HCT116 (cell line): ENCODE measurements around the gene PRR35. TPM values are rescaled to one million over a fixed set of nuclear protein-coding genes. Genes with fewer than 3 reads are reported as not detected.

Experiments used
- ATAC-seq: fragments of 200-7000 bp; cut with Tn5 transposase; 2 replicates; pipeline ENCODE4 v1.9.1; 2020; ENCODE audit warnings: mild to moderate bottlenecking, moderate library complexity
- BruUV-seq: library from RNA; stranded (reverse); fragments of 400-500 nt; replicated peaks from 2 replicates; lab custom pipeline; 2021; lab: Mats Ljungman, UMichigan
- CTCF ChIA-PET: fragments of 300-600 bp; sonication (Branson Sonifier 250); formaldehyde crosslinking; loops from one replicate; lab custom pipeline; 2021; ENCODE audit warnings: antibody characterized with exemption; lab: Charles Lee
- POLR2A ChIA-PET: fragments of 300-600, 350-600 bp; sonication (Branson Sonifier 250); formaldehyde crosslinking; loops from one replicate; lab custom pipeline; 2021; ENCODE audit warnings: antibody characterized with exemption; lab: Charles Lee
- RAD21 ChIA-PET, 2 experiments: fragments of 300-600 bp; sonication (Branson Sonifier 250); formaldehyde crosslinking; loops; one replicate each; lab custom pipeline; 2023; ENCODE audit warnings: low total read pairs in 2 of 2; ENCODE audit not compliant: uncharacterized antibody in 2 of 2, unreplicated experiment in 2 of 2, low non-redundant PET in 1 of 2; lab: Charles Lee
- DNase-seq: peaks from one replicate; pipeline ENCODE4 v3.0.0-alpha.2; 2010; ENCODE audit warnings: low read depth, low spot score
- H2AFZ ChIP-seq: fragments of 200-600 bp; shearing (Covaris generic), sonication (generic); 2 replicates; pipeline ENCODE4 v1.6.1; 2017; ENCODE audit warnings: low read depth, mixed run types, mixed read lengths, antibody characterized with exemption, low read length; ENCODE audit not compliant: poor library complexity, severe bottlenecking
- H3K27ac ChIP-seq: 2 replicates; pipeline ENCODE4 v1.5.1; 2012; ENCODE audit warnings: low read depth, low read length
- H3K27me3 ChIP-seq: fragments of 200-600 bp; sonication (generic); 2 replicates; pipeline ENCODE4 v1.6.1; 2016; ENCODE audit warnings: mixed run types, low read length, mixed read lengths; ENCODE audit not compliant: insufficient read depth
- H3K36me3 ChIP-seq, 2 experiments: fragments of 200-500 bp in 1 of 2; fragments of 200-600 bp in 1 of 2; sonication (Bioruptor generic) in 1 of 2; sonication (generic) in 1 of 2; 2 replicates each; pipeline versions ENCODE4 v1.5.1 to v1.6.1; 2014 to 2016; ENCODE audit warnings: low read length in 2 of 2, inconsistent platforms in 1 of 2, mixed read lengths in 1 of 2, mixed run types in 1 of 2; ENCODE audit not compliant: insufficient read depth in 2 of 2, control insufficient read depth in 1 of 2
- H3K4me1 ChIP-seq, 2 experiments: fragments of 200-600 bp in 1 of 2; sonication (generic) in 1 of 2; 2 replicates each; pipeline versions ENCODE4 v1.5.1 to v1.6.1; 2012 to 2017; ENCODE audit warnings: low read length in 2 of 2, inconsistent platforms in 1 of 2, mild to moderate bottlenecking in 1 of 2, mixed read lengths in 1 of 2, mixed run types in 1 of 2, moderate library complexity in 1 of 2; ENCODE audit not compliant: insufficient read depth in 2 of 2, control insufficient read depth in 1 of 2
- H3K4me2 ChIP-seq: fragments of 200-600 bp; sonication (generic); 2 replicates; pipeline ENCODE4 v1.6.1; 2017; ENCODE audit warnings: mixed run types, low read length, mixed read lengths
- H3K4me3 ChIP-seq, 2 experiments: fragments of 200-600 bp in 1 of 2; sonication (generic) in 1 of 2; replicated peaks in 1 of 2; 2 replicates each; pipeline ENCODE4 v1.5.1; 2011 to 2016; ENCODE audit warnings: low read length in 2 of 2, control low read depth in 1 of 2, low read depth in 1 of 2, mild to moderate bottlenecking in 1 of 2, mixed read lengths in 1 of 2, mixed run types in 1 of 2
- H3K79me2 ChIP-seq: fragments of 200-600 bp; sonication (generic); 2 replicates; pipeline ENCODE4 v1.6.1; 2017; ENCODE audit warnings: mild to moderate bottlenecking, mixed run types, low read length, moderate library complexity, mixed read lengths; ENCODE audit not compliant: insufficient read depth
- H3K9ac ChIP-seq: fragments of 200-600 bp; sonication (generic); 2 replicates; pipeline ENCODE4 v1.6.1; 2016; ENCODE audit warnings: low read length, mixed read lengths
- H3K9me2 ChIP-seq: fragments of 200-600 bp; sonication (generic), shearing (Covaris generic); 2 replicates; pipeline ENCODE4 v1.6.1; 2017; ENCODE audit warnings: mixed run types, mild to moderate bottlenecking, moderate library complexity; ENCODE audit not compliant: insufficient read depth
- H3K9me3 ChIP-seq, 2 experiments: fragments of 200-500 bp in 1 of 2; fragments of 200-600 bp in 1 of 2; sonication (Bioruptor generic) in 1 of 2; sonication (generic) in 1 of 2; 2 replicates each; pipeline ENCODE4 v1.6.1; 2014 to 2017; ENCODE audit warnings: low read length in 2 of 2, mixed read lengths in 2 of 2, inconsistent platforms in 1 of 2, low read depth in 1 of 2, mild to moderate bottlenecking in 1 of 2, mixed run types in 1 of 2, moderate library complexity in 1 of 2; ENCODE audit not compliant: control insufficient read depth in 1 of 2, insufficient read depth in 1 of 2
- H4K20me1 ChIP-seq: fragments of 200-600 bp; sonication (generic), shearing (Covaris generic); 2 replicates; pipeline ENCODE4 v1.6.1; 2017; ENCODE audit warnings: mixed run types, mild to moderate bottlenecking, moderate library complexity; ENCODE audit not compliant: insufficient read depth
- CBX3 ChIP-seq: IDR thresholded peaks from 2 replicates; pipeline ENCODE4 v1.6.1; 2012; ENCODE audit warnings: low read depth
- ELF1 ChIP-seq: IDR thresholded peaks from 2 replicates; pipeline ENCODE4 v1.6.1; 2012; ENCODE audit warnings: low read depth, borderline replicate concordance
- EZH2 ChIP-seq: fragments of 200-600 bp; sonication (generic); IDR thresholded peaks from 2 replicates; pipeline ENCODE4 v1.6.1; 2017; ENCODE audit warnings: antibody characterized with exemption, mixed run types
- EZH2phosphoT487 ChIP-seq: fragments of 200-600 bp; IDR thresholded peaks from 2 replicates; pipeline ENCODE4 v1.6.1; 2018; ENCODE audit warnings: antibody characterized with exemption, borderline replicate concordance
- FOSL1 ChIP-seq: IDR thresholded peaks from 2 replicates; pipeline ENCODE4 v1.6.1; 2012; ENCODE audit warnings: low read depth
- SIN3A ChIP-seq: IDR thresholded peaks from 2 replicates; pipeline ENCODE4 v1.6.1; 2012; ENCODE audit warnings: low read depth
- SP1 ChIP-seq: IDR thresholded peaks from 2 replicates; pipeline ENCODE4 v1.6.1; 2012; ENCODE audit warnings: low read depth
- SRF ChIP-seq: IDR thresholded peaks from 2 replicates; pipeline ENCODE4 v1.6.1; 2012; ENCODE audit warnings: low read depth
- YY1 ChIP-seq: IDR thresholded peaks from 2 replicates; pipeline ENCODE4 v1.6.1; 2011; ENCODE audit warnings: low read length, low read depth, moderate library complexity, mild to moderate bottlenecking; ENCODE audit not compliant: insufficient replicate concordance; ENCODE audit errors: extremely low read depth
- intact Hi-C: fragments of 100-400 bp; cut with micrococcal nuclease; formaldehyde crosslinking; loops from 2 replicates; pipeline ENCODE4 v1.10.0; 2022
- total RNA-seq: library from RNA; stranded (reverse); gene quantifications from one replicate; pipeline ENCODE4 v1.2.1, GENCODE V29; 2021; ENCODE audit not compliant: unreplicated experiment
- TF ChIP-seq, protein P1 (sequence below): IDR thresholded peaks from 2 replicates; pipeline ENCODE4 v1.6.1; 2012; ENCODE audit warnings: low read depth
- TF ChIP-seq, protein P2 (sequence below): IDR thresholded peaks from 2 replicates; pipeline ENCODE4 v1.6.1; 2011; ENCODE audit warnings: mild to moderate bottlenecking, low read length, moderate library complexity; ENCODE audit not compliant: insufficient replicate concordance; ENCODE audit errors: extremely low read depth
- TF ChIP-seq, protein P3 (sequence below), 3 experiments: fragments of 200-600 bp in 1 of 3; sonication (generic) in 1 of 3; IDR thresholded peaks in 2 of 3; conservative IDR thresholded peaks in 1 of 3; 2 replicates each; pipeline ENCODE4 v1.5.1; 2012 to 2017; ENCODE audit warnings: low read depth in 2 of 3, low read length in 2 of 3, antibody characterized with exemption in 1 of 3, borderline replicate concordance in 1 of 3, control low read depth in 1 of 3, mild to moderate bottlenecking in 1 of 3, mixed read lengths in 1 of 3, mixed run types in 1 of 3, moderate library complexity in 1 of 3; ENCODE audit not compliant: insufficient read depth in 1 of 3

The PRR35 gene
- total RNA-seq, 1 experiment from 2014 or later: not detected

DNA sequence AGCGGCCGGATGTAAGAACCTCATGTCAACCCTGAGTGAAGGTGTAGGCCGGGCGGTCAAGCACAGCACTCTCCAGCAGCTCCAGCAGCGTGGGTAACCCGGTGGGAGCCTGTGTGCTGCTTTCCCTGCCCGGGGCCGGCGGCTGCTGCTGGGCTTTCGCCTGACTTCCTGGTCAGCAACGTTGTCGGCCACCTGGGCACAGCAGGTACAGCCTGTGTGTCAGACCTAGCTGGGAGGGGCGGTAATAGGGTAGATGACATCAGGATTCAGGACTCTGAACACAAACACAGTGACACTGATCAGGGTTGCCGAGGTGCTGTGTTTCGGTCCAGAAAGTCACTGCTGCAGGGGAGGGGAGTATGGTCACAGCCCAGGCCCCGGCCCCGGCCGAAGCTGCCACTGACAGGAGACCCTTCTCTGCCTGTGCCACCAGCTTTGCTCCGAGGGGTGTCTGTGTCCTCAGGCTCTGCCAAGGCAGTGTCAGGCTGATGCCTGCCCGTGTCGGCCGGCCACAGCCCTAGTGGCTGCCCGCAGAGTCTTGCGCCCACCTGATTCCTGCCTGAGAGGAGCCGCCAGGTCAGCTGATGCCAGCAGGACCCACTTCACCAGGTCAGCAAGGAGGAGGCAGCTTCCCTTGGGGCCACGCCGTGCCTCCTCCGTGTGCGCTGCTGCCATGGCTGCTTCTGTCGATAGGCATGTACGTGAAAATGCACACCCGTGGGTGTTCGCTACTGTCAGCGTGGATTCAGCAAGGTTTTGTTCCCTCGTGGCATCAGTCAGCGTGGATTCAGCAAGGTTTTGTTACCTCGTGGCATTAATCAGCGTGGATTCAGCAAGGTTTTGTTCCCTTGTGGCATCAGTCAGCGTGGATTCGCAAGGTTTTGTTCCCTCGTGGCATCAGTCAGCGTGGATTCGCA lies 38.9 kb downstream of the PRR35 start:
- no peaks in the 10 kb centered on the region for H4K20me1 ChIP-seq
- peaks cover 3 to 4% of the 10 kb centered on the region in 2 experiments for H3K4me1 ChIP-seq
- no peak overlapping the region for H2AFZ ChIP-seq
- H3K79me2 ChIP-seq: peaks cover 10% of the 10 kb centered on the region; the same call in 1 of the 2 replicates
- no peak for ATAC-seq
- no peaks in the 10 kb centered on the region for H3K9me2 ChIP-seq
- H3K9me3 ChIP-seq: no peaks in the 10 kb centered on the region
- CTCF ChIA-PET: no interaction called here
- no peak overlapping the region for H3K9ac ChIP-seq
- intact Hi-C loops: no loop called here
- POLR2A ChIA-PET: no interaction called here
- TF ChIP-seq, protein P1, sequence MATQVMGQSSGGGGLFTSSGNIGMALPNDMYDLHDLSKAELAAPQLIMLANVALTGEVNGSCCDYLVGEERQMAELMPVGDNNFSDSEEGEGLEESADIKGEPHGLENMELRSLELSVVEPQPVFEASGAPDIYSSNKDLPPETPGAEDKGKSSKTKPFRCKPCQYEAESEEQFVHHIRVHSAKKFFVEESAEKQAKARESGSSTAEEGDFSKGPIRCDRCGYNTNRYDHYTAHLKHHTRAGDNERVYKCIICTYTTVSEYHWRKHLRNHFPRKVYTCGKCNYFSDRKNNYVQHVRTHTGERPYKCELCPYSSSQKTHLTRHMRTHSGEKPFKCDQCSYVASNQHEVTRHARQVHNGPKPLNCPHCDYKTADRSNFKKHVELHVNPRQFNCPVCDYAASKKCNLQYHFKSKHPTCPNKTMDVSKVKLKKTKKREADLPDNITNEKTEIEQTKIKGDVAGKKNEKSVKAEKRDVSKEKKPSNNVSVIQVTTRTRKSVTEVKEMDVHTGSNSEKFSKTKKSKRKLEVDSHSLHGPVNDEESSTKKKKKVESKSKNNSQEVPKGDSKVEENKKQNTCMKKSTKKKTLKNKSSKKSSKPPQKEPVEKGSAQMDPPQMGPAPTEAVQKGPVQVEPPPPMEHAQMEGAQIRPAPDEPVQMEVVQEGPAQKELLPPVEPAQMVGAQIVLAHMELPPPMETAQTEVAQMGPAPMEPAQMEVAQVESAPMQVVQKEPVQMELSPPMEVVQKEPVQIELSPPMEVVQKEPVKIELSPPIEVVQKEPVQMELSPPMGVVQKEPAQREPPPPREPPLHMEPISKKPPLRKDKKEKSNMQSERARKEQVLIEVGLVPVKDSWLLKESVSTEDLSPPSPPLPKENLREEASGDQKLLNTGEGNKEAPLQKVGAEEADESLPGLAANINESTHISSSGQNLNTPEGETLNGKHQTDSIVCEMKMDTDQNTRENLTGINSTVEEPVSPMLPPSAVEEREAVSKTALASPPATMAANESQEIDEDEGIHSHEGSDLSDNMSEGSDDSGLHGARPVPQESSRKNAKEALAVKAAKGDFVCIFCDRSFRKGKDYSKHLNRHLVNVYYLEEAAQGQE: no peak
- TF ChIP-seq CBX3 (no peak), ELF1 (no peak), EZH2phosphoT487 (no peak), SIN3A (no peak), EZH2 (no peak), SRF (no peak), SP1 (no peak), FOSL1 (no peak), YY1 (no peak)
- TF ChIP-seq, protein P2, sequence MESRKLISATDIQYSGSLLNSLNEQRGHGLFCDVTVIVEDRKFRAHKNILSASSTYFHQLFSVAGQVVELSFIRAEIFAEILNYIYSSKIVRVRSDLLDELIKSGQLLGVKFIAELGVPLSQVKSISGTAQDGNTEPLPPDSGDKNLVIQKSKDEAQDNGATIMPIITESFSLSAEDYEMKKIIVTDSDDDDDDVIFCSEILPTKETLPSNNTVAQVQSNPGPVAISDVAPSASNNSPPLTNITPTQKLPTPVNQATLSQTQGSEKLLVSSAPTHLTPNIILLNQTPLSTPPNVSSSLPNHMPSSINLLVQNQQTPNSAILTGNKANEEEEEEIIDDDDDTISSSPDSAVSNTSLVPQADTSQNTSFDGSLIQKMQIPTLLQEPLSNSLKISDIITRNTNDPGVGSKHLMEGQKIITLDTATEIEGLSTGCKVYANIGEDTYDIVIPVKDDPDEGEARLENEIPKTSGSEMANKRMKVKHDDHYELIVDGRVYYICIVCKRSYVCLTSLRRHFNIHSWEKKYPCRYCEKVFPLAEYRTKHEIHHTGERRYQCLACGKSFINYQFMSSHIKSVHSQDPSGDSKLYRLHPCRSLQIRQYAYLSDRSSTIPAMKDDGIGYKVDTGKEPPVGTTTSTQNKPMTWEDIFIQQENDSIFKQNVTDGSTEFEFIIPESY: no peak
- TF ChIP-seq, protein P3, sequence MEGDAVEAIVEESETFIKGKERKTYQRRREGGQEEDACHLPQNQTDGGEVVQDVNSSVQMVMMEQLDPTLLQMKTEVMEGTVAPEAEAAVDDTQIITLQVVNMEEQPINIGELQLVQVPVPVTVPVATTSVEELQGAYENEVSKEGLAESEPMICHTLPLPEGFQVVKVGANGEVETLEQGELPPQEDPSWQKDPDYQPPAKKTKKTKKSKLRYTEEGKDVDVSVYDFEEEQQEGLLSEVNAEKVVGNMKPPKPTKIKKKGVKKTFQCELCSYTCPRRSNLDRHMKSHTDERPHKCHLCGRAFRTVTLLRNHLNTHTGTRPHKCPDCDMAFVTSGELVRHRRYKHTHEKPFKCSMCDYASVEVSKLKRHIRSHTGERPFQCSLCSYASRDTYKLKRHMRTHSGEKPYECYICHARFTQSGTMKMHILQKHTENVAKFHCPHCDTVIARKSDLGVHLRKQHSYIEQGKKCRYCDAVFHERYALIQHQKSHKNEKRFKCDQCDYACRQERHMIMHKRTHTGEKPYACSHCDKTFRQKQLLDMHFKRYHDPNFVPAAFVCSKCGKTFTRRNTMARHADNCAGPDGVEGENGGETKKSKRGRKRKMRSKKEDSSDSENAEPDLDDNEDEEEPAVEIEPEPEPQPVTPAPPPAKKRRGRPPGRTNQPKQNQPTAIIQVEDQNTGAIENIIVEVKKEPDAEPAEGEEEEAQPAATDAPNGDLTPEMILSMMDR (IDR thresholded peaks at IDR 0.05 in 2 of 3, conservative IDR thresholded peaks at IDR 0.05 in 1 of 3; ENCODE audit: borderline replicate concordance in 1 of 3, insufficient read depth in 1 of 3, low read depth in 2 of 3, low read length in 2 of 3): no peak
- BruUV-seq: no TSS peak
- no peak overlapping the region for H3K4me2 ChIP-seq
- no peak overlapping the region for H3K27ac ChIP-seq
- H3K36me3 ChIP-seq: peaks cover 0 to 3% of the 10 kb centered on the region in 2 experiments; a peak in 1 of 4 replicates
- H3K27me3 ChIP-seq: no peaks in the 10 kb centered on the region
- RAD21 ChIA-PET: no interaction called here
- H3K4me3 ChIP-seq: no peak overlapping the region
- DNase-seq: no peak
